ENCODE data around the gene FAM193B.

Gene FAM193B

GRCh38 chr5:177472460-177473442 is 81.6 kb downstream of the FAM193B start:
- peaks cover 15% of the 10 kb centered on the region for H3K4me1 ChIP-seq (ENCODE audit: control insufficient read depth, insufficient read depth, low read length)
- peaks cover 26% of the 10 kb centered on the region for H3K27me3 ChIP-seq (ENCODE audit: control insufficient read depth, insufficient read depth, low read length)
- H3K4me3 ChIP-seq (ENCODE audit: low read length) = no peak overlapping the region
- H3K9me3 ChIP-seq (ENCODE audit: control insufficient read depth, low read length) = no peaks in the 10 kb centered on the region
- H3K9ac ChIP-seq (ENCODE audit: low read length) = peak overlapping the region; percentile 47
- H3K36me3 ChIP-seq (ENCODE audit: control insufficient read depth, insufficient read depth, low read length) = no peaks in the 10 kb centered on the region

DNA sequence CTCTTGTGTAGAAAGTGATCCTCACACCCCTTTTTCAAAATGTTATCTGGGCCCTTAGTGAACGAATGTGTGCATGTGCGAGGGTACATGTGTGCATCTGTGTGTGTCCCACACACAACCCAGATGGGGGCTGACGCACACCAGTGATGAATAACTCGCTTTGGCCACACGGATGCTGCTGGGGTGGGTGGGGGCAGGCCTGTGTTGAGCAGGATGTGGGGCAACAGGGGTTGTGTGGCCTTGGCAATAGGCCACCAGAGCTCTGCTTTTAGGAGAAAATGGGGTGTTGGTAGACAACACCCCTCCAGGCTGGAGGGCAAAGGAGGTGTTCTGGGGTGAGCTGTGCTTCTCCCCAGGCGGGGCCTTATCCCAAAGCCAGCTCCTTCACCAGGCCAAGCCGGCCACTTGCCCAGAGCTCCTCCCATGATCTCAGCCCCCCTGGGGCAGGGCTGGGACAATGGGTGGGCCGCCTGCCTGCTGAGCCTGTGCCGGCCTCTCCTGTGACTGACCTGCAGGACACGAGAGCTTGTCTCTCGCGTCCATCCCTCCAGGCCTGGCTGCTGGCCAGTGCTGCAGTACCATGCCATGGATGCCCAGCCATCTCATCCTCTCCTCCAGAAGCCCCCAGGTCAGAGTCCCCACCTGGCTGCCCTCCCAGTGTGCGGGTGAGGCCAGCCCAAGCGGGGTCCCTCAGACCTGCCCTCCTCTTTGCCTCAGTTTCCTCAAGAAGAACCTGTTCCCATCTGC is 82.6 kb downstream of the FAM193B start:
- Histone ChIP-seq H3K9ac (ENCODE audit: low read length) (no peak overlapping the region), H3K27me3 (ENCODE audit: control insufficient read depth, insufficient read depth, low read length) (peaks cover 26% of the 10 kb centered on the region), H3K4me1 (ENCODE audit: control insufficient read depth, insufficient read depth, low read length) (peaks cover 15% of the 10 kb centered on the region), H3K4me3 (ENCODE audit: low read length) (no peak overlapping the region), H3K9me3 (ENCODE audit: control insufficient read depth, low read length) (no peaks in the 10 kb centered on the region), H3K36me3 (ENCODE audit: control insufficient read depth, insufficient read depth, low read length) (no peaks in the 10 kb centered on the region)

- no peaks in the 10 kb centered on the region for H3K36me3 ChIP-seq (ENCODE audit: control insufficient read depth, insufficient read depth, low read length)
- H3K9me3 ChIP-seq (ENCODE audit: control insufficient read depth, low read length) = no peaks in the 10 kb centered on the region
- no peak overlapping the region for H3K4me3 ChIP-seq (ENCODE audit: low read length)
- peaks cover 26% of the 10 kb centered on the region for H3K27me3 ChIP-seq (ENCODE audit: control insufficient read depth, insufficient read depth, low read length)
- no peak overlapping the region for H3K9ac ChIP-seq (ENCODE audit: low read length)
- peaks cover 15% of the 10 kb centered on the region for H3K4me1 ChIP-seq (ENCODE audit: control insufficient read depth, insufficient read depth, low read length)
Measured at GRCh38 chr5:177470759-177471536, 83.4 kb downstream of the FAM193B start.
